Measurements from ENCODE around the gene PRIMPOL. TPM values are rescaled to one million over a fixed set of nuclear protein-coding genes. Genes with fewer than 3 reads are reported as not detected.

PRIMPOL gene
- total RNA-seq, 1 experiment from 2014 or later, result 9.4 TPM

DNA sequence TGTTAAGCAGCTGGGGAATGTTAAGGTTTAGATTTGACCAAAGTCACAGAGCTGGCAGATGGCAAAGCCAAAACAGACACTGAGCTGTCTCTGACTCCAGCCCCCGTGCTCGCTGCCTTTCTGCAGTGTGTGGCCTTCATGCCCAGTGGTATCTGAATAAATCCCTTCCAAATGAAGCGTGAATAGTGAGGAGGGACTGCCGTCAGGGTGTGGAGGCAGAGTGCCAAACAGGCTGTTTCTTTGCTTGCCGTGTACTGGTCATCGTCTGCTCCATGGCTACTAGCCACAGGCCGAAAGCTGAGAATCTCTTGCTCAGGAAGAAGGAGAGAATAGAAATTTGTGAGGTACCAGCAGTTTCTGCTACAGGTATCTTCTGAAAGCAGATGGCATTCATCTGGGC lies 19.7 kb downstream of the PRIMPOL start:
- H3K9me3 ChIP-seq (ENCODE audit: low read length), result no peaks in the 10 kb centered on the region
- H3K4me3 ChIP-seq (ENCODE audit: low read length), result no peak overlapping the region
- no peaks in the 10 kb centered on the region; the same call in 1 of the 2 replicates for H3K36me3 ChIP-seq (ENCODE audit: low read depth, low read length)
- H3K79me2 ChIP-seq (ENCODE audit: low read length), result no peaks in the 10 kb centered on the region
- H3K27ac ChIP-seq (ENCODE audit: low read length), result no peak overlapping the region
- CTCF ChIA-PET, result no interaction called here
- ATAC-seq (no peak), DNase-seq (no peak)
- no peaks in the 10 kb centered on the region for H3F3A ChIP-seq (ENCODE audit: low read length, unreplicated experiment)
- no peaks in the 10 kb centered on the region for H3K9me2 ChIP-seq (replicated peaks; ENCODE audit: low read length)
- no peak overlapping the region for H3K9ac ChIP-seq (ENCODE audit: low read length)
- POLR2A ChIA-PET (ENCODE audit: unreplicated experiment), result no interaction called here
- H3K4me2 ChIP-seq (ENCODE audit: low read length), result no peak overlapping the region
- intact Hi-C loops (cut with micrococcal nuclease), result no loop called here
- no TSS peak for BruUV-seq (replicated peaks)
- H3K4me1 ChIP-seq (ENCODE audit: insufficient read depth, low read length), result no peaks in the 10 kb centered on the region
- no peak overlapping the region for H2AFZ ChIP-seq (ENCODE audit: low read length)
- no peaks in the 10 kb centered on the region for H4K20me1 ChIP-seq (ENCODE audit: low read length)
- no peak for TF ChIP-seq EZH2phosphoT487 (IDR thresholded peaks at IDR 0.05; ENCODE audit: borderline replicate concordance, low read length)
- no peaks in the 10 kb centered on the region for H3K27me3 ChIP-seq (ENCODE audit: low read length)

DNA sequence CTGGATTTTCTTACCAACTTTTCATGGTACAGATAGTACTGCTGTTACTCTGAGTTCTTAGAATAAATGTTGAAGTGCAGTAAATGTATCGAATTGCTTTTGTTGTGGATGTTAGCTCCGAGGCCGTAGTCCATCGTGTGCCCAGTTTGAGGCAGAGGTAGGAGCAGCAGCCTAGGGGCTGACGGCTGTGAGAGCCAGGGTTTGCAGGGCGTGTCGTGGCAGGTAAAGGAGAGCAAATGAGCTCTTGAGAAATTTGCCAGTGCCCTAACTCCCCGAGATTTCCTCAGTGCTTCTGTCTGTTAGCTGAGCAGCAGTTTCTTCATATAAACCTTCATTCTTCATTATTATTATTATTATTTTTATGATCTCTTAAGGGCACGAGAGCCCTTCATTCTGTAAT lies 21.6 kb downstream of the PRIMPOL start:
- H3K27ac ChIP-seq (ENCODE audit: low read length), result no peak overlapping the region
- no peaks in the 10 kb centered on the region for H3F3A ChIP-seq (ENCODE audit: low read length, unreplicated experiment)
- H3K79me2 ChIP-seq (ENCODE audit: low read length), result no peaks in the 10 kb centered on the region
- H3K9ac ChIP-seq (ENCODE audit: low read length), result no peak overlapping the region
- BruUV-seq (replicated peaks), result no TSS peak
- H2AFZ ChIP-seq (ENCODE audit: low read length), result no peak overlapping the region
- intact Hi-C loops (cut with micrococcal nuclease), result no loop called here
- no peaks in the 10 kb centered on the region for H3K27me3 ChIP-seq (ENCODE audit: low read length)
- H3K36me3 ChIP-seq (ENCODE audit: low read depth, low read length), result no peaks in the 10 kb centered on the region; the same call in 1 of the 2 replicates
- DNase-seq (no peak), ATAC-seq (no peak)
- TF ChIP-seq, protein P1, sequence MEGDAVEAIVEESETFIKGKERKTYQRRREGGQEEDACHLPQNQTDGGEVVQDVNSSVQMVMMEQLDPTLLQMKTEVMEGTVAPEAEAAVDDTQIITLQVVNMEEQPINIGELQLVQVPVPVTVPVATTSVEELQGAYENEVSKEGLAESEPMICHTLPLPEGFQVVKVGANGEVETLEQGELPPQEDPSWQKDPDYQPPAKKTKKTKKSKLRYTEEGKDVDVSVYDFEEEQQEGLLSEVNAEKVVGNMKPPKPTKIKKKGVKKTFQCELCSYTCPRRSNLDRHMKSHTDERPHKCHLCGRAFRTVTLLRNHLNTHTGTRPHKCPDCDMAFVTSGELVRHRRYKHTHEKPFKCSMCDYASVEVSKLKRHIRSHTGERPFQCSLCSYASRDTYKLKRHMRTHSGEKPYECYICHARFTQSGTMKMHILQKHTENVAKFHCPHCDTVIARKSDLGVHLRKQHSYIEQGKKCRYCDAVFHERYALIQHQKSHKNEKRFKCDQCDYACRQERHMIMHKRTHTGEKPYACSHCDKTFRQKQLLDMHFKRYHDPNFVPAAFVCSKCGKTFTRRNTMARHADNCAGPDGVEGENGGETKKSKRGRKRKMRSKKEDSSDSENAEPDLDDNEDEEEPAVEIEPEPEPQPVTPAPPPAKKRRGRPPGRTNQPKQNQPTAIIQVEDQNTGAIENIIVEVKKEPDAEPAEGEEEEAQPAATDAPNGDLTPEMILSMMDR (conservative IDR thresholded peaks at IDR 0.05; ENCODE audit: low read depth, low read length), result no peak
- ChIA-PET POLR2A (ENCODE audit: unreplicated experiment) (no interaction called here), CTCF (no interaction called here)
- H3K9me2 ChIP-seq (replicated peaks; ENCODE audit: low read length), result no peaks in the 10 kb centered on the region
- no peaks in the 10 kb centered on the region for H3K4me1 ChIP-seq (ENCODE audit: insufficient read depth, low read length)
- no peaks in the 10 kb centered on the region for H4K20me1 ChIP-seq (ENCODE audit: low read length)
- no peaks in the 10 kb centered on the region for H3K9me3 ChIP-seq (ENCODE audit: low read length)
- no peak overlapping the region for H3K4me2 ChIP-seq (ENCODE audit: low read length)
- H3K4me3 ChIP-seq (ENCODE audit: low read length), result no peak overlapping the region

DNA sequence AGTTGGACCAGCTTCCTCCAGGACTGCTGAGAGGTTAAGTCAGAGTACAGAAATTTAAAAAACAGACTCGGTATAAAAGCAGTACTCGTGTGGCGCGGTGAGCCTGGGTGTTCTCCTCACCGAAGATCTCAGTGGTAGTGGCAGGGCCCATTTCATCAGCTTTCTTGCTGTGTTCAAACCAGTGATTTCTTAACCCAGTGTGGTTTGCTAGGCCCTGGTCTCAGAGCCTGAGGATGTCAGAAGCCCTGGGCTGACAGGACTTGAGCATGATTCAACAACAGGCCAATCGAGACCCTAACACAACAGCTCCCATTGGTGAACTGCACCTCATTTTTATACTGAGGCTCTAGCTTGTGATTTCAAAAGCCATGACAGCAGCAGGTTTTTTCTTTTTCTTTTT lies 23.2 kb downstream of the PRIMPOL start:
- no peak overlapping the region for H2AFZ ChIP-seq (ENCODE audit: low read length)
- H3K4me1 ChIP-seq (ENCODE audit: insufficient read depth, low read length), result no peaks in the 10 kb centered on the region
- H3K79me2 ChIP-seq (ENCODE audit: low read length), result no peaks in the 10 kb centered on the region
- no TSS peak for BruUV-seq (replicated peaks)
- no peak overlapping the region for H3K9ac ChIP-seq (ENCODE audit: low read length)
- H3F3A ChIP-seq (ENCODE audit: low read length, unreplicated experiment), result no peaks in the 10 kb centered on the region
- intact Hi-C loops (cut with micrococcal nuclease), result no loop called here
- no peak for DNase-seq
- H3K36me3 ChIP-seq (ENCODE audit: low read depth, low read length), result no peaks in the 10 kb centered on the region; the same call in 1 of the 2 replicates
- no peak overlapping the region for H3K27ac ChIP-seq (ENCODE audit: low read length)
- no peaks in the 10 kb centered on the region for H3K27me3 ChIP-seq (ENCODE audit: low read length)
- no peak for ATAC-seq
- TF ChIP-seq EZH2phosphoT487 (IDR thresholded peaks at IDR 0.05; ENCODE audit: borderline replicate concordance, low read length), result no peak
- H3K9me3 ChIP-seq (ENCODE audit: low read length), result no peaks in the 10 kb centered on the region
- no peaks in the 10 kb centered on the region for H3K9me2 ChIP-seq (replicated peaks; ENCODE audit: low read length)
- ChIA-PET CTCF (no interaction called here), POLR2A (ENCODE audit: unreplicated experiment) (no interaction called here)
- H3K4me3 ChIP-seq (ENCODE audit: low read length), result no peak overlapping the region
- no peaks in the 10 kb centered on the region for H4K20me1 ChIP-seq (ENCODE audit: low read length)
- H3K4me2 ChIP-seq (ENCODE audit: low read length), result no peak overlapping the region

DNA sequence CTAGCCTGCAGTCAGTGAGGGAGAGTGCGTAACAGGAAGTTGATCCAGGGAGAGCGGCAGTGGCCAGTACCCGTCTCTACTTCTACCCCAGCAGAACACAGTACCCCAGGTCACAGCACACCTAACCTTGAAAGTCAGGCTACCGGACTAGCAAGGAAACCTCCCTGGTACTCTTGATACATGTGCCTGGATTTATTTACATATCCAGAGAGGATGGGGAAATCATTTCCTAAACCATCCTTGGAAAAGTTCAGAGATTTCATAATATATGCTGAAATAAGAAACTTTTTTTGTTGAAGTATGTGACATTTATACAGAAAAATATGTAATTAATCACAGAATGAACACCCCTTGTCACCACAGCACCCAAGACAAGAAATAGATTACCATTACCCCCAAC lies 24.5 kb downstream of the PRIMPOL start:
- H3K79me2 ChIP-seq (ENCODE audit: low read length), result no peaks in the 10 kb centered on the region
- H4K20me1 ChIP-seq (ENCODE audit: low read length), result no peaks in the 10 kb centered on the region
- no peak overlapping the region for H3K4me3 ChIP-seq (ENCODE audit: low read length)
- DNase-seq, result no peak
- H3K9ac ChIP-seq (ENCODE audit: low read length), result no peak overlapping the region
- no TSS peak for BruUV-seq (replicated peaks)
- H3K27me3 ChIP-seq (ENCODE audit: low read length), result no peaks in the 10 kb centered on the region
- no peaks in the 10 kb centered on the region for H3F3A ChIP-seq (ENCODE audit: low read length, unreplicated experiment)
- ATAC-seq, result no peak
- H3K9me3 ChIP-seq (ENCODE audit: low read length), result no peaks in the 10 kb centered on the region
- ChIA-PET CTCF (no interaction called here), POLR2A (ENCODE audit: unreplicated experiment) (no interaction called here)
- H2AFZ ChIP-seq (ENCODE audit: low read length), result no peak overlapping the region
- H3K9me2 ChIP-seq (replicated peaks; ENCODE audit: low read length), result no peaks in the 10 kb centered on the region
- no peak overlapping the region for H3K4me2 ChIP-seq (ENCODE audit: low read length)
- H3K4me1 ChIP-seq (ENCODE audit: insufficient read depth, low read length), result no peaks in the 10 kb centered on the region
- intact Hi-C loops (cut with micrococcal nuclease), result no loop called here
- H3K36me3 ChIP-seq (ENCODE audit: low read depth, low read length), result no peaks in the 10 kb centered on the region; the same call in 1 of the 2 replicates
- TF ChIP-seq EZH2phosphoT487 (IDR thresholded peaks at IDR 0.05; ENCODE audit: borderline replicate concordance, low read length), result no peak
- TF ChIP-seq, protein P1 (conservative IDR thresholded peaks at IDR 0.05; ENCODE audit: low read depth, low read length), result no peak
- H3K27ac ChIP-seq (ENCODE audit: low read length), result no peak overlapping the region
